Pancreas (tissue), 10 donors: ENCODE measurements around the gene YIPF3. TPM values are rescaled to one million over a fixed set of nuclear protein-coding genes. Genes with fewer than 3 reads are reported as not detected.
A peak's percentile ranks its signal among the peaks of the same experiment; 100 is the strongest.

Source experiments
- ATAC-seq, 4 donors: fragments of 200-7000 bp; cut with Tn5 transposase; one replicate each; pipeline versions ENCODE4 v1.8.0 to v1.9.1; 2020; ENCODE audit warnings: mild to moderate bottlenecking in 4 of 4, moderate library complexity in 4 of 4
- DNase-seq, 6 donors: peaks; one replicate each; pipeline ENCODE4 v3.0.0-alpha.2; 2020
- FAIRE-seq: peaks from 2 replicates; lab custom pipeline; 2012; peaks lifted over from hg19 to GRCh38; lab: Jason Lieb, UNC
- H3K27ac ChIP-seq, 4 donors: fragments of 200-600 bp; sonication (generic); 1 replicate in 3 of 4; 2 replicates in 1 of 4; pipeline versions ENCODE4 v1.5.0 to v1.8.0; 2020
- H3K27me3 ChIP-seq, 4 donors: fragments of 200-600 bp; one replicate each; pipeline ENCODE4 v1.8.0; 2021
- H3K36me3 ChIP-seq, 3 donors: fragments of 200-600 bp; sonication (generic) in 1 of 3; one replicate each; pipeline versions ENCODE4 v1.5.0 to v1.8.0; 2020 to 2021
- H3K4me1 ChIP-seq, 3 donors: fragments of 200-600 bp; one replicate each; pipeline ENCODE4 v1.8.0; 2021
- H3K4me3 ChIP-seq, 4 donors: fragments of 200-600 bp; sonication (generic) in 2 of 4; one replicate each; pipeline versions ENCODE4 v1.5.0 to v1.8.0; 2020 to 2021
- H3K9me3 ChIP-seq, 4 donors: fragments of 200-600 bp; one replicate each; pipeline ENCODE4 v1.8.0; 2021
- WGBS, 2 donors: extraction: QIAGEN DNeasy Blood & Tissue Kit; methylation state at CpG; one replicate each; pipeline ENCODE4 v1.1.7; 2013; 5-methylcytosine and 5-hydroxymethylcytosine counted together
- intact Hi-C, 3 donors: fragments of 100-400 bp; cut with DNase I; formaldehyde crosslinking; loops; one replicate each; pipeline versions ENCODE4 v1.11.1 to v1.14.2; 2022
- polyA plus RNA-seq, 2 donors: library from polyadenylated mRNA; stranded (reverse); fragments of 200-250 nt; gene quantifications; one replicate each; pipeline ENCODE4 v1.2.3, GENCODE V29; 2013
- total RNA-seq, 6 donors: library from RNA; stranded (reverse); fragmentation: NEBNext Ultra II Directional in 4 of 6; extraction: Animal tissue kit (Norgen Biotek cat#: 25700) in 4 of 6; gene quantifications; one replicate each; pipeline versions ENCODE4 v1.2.1 to v1.2.4, GENCODE V29; 2021 to 2023
- TF ChIP-seq, protein P1 (sequence below), 4 donors: fragments of 200-600 bp; sonication (generic) in 3 of 4; IDR thresholded peaks; one replicate each; pipeline versions ENCODE4 v1.5.0 to v1.8.0; 2021; ENCODE audit warnings: antibody characterized with exemption in 4 of 4
- donor health status: healthy with polysubstance abuse.
- donor health status: DM: no; HTN: no; CAD: no; lungs with moderate emphysema.
- donor health status: DM: no; HTN: no; CAD: no.
- donor health status: control.
- donor health status: control.
- donor health status: Bipolar disorder and iron deficiency.
- donor health status: DM: yes; HTN: yes; CAD: no.
- donor health status: DM: no; HTN: no; CAD: no.
- donor health status: DM: no; HTN: no; CAD: no.
- donor health status: DM: yes; HTN: yes; CAD: no.

The YIPF3 gene
- total and polyA plus RNA-seq, 8 donors = 60.3 to 92.2 (median 69.7) TPM

DNA sequence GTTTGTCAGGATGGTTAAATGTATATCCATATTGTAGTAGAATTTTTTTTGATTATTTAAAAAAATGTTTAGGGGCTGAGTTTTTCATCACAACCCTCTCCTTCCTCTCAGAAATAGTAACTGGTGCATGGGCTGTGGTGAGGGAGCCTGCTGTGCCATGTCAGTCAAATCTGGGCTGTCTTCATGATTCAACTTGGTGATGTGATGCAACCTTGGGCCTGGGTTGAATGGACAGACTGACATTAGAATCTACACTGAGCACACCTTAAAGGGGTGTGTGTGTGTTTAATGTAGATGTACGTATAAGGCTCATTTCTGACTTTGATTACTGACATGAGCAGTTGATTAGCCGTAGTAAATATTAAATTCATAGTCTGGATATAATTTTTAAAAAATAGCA is 35.7 kb downstream of the YIPF3 start:
- no peaks in the 10 kb centered on the region for H3K9me3 ChIP-seq
- no peaks in the 10 kb centered on the region for H3K36me3 ChIP-seq
- intact Hi-C loops = no loop called here
- TF ChIP-seq, protein P1, sequence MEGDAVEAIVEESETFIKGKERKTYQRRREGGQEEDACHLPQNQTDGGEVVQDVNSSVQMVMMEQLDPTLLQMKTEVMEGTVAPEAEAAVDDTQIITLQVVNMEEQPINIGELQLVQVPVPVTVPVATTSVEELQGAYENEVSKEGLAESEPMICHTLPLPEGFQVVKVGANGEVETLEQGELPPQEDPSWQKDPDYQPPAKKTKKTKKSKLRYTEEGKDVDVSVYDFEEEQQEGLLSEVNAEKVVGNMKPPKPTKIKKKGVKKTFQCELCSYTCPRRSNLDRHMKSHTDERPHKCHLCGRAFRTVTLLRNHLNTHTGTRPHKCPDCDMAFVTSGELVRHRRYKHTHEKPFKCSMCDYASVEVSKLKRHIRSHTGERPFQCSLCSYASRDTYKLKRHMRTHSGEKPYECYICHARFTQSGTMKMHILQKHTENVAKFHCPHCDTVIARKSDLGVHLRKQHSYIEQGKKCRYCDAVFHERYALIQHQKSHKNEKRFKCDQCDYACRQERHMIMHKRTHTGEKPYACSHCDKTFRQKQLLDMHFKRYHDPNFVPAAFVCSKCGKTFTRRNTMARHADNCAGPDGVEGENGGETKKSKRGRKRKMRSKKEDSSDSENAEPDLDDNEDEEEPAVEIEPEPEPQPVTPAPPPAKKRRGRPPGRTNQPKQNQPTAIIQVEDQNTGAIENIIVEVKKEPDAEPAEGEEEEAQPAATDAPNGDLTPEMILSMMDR (IDR thresholded peaks at IDR 0.05) = no peak
- no peak for ATAC-seq
- no peak for DNase-seq
- H3K27me3 ChIP-seq = no peaks in the 10 kb centered on the region
- FAIRE-seq = no peak
- no peak overlapping the region for H3K4me3 ChIP-seq
- 56 to 57% methylated on average over 2 of the region's 2 CpGs for whole genome bisulfite sequencing, 2 donors
- no peak overlapping the region for H3K27ac ChIP-seq
- H3K4me1 ChIP-seq = peaks cover 6 to 17% (median 13%) of the 10 kb centered on the region in 3 donors

DNA sequence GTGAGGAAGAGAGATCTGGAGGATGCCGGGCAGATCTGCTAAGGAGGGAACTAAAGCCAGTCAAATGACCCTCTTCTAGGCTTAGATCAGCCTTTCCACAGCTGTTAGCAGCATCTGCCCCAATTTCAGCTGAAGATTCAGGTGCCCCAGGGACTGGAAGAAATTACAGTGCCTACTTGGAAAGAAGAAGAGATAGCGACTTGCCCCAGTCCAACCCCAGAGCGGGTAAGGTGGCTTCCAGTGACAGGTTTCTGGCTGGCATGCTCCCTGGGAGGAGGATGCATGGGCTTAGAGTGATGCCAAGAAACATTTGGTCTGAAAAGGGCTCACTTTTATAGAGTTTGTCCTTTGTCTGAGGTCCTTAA is 38.7 kb downstream of the YIPF3 start:
- Histone ChIP-seq H3K4me3 (peak overlapping the region; percentile 49 to 71 (median 59)), H3K9me3 (no peaks in the 10 kb centered on the region), H3K27me3 (no peaks in the 10 kb centered on the region), H3K4me1 (peaks cover 6 to 17% (median 13%) of the 10 kb centered on the region in 3 donors), H3K36me3 (no peaks in the 10 kb centered on the region), H3K27ac (peak overlapping the region; percentile 29 to 73 (median 60))
- WGBS, 2 donors = 0 to 4% methylated on average over 3 of the region's 3 CpGs
- TF ChIP-seq, protein P1 (IDR thresholded peaks at IDR 0.05) = no peak
- ATAC-seq = peak in 2 of 4 donors; percentile 2
- intact Hi-C loops = no loop called here
- DNase-seq = no peak
- no peak for FAIRE-seq

DNA sequence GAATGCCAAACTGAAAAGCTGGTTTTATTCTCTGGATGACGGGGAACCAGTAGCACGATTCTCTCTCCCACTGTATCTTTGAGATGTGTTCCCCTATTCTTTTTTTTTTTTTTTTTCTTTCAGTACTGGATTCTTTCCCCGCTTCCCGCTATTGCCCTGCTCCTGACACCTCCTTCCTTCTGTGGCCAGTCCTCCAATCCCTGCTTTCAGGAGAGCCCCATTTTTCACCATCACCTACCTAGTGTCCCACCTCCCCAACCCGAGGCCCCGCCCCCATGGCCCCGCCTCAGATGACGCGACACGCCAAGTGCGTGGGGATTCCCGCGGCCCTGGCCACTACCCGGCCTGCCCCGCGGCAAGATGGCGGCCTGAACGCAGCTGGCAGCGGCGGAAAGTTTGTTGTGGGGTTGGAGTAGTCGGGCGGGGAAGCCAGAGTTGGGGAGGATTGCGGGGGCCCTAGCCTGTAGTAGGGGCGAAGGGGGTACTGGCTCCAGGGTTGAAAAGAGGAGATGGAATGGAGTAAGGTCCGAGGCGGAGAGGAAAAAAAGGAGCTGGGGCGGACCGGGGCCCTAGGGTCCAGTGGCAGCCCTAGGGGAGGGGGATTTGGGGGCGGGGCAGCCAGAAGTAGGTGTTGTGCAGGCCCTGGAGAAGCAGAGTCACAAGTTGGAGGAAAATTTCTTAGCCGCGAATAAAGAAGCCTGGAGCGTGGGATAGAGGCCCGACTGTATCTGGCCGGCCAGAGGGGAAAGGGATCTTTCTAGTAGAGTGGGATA is 39.3 kb downstream of the YIPF3 start, which contains the start of gene TJAP1:
Gene TJAP1 (plus strand): TSS at position 336 of the 773 bp plus-strand sequence. CDS start 21,432 bp downstream, outside the sequence.
- 0 to 1% methylated on average over 34 of the region's 34 CpGs for WGBS, 2 donors
- intact Hi-C loops = no loop called here

DNA sequence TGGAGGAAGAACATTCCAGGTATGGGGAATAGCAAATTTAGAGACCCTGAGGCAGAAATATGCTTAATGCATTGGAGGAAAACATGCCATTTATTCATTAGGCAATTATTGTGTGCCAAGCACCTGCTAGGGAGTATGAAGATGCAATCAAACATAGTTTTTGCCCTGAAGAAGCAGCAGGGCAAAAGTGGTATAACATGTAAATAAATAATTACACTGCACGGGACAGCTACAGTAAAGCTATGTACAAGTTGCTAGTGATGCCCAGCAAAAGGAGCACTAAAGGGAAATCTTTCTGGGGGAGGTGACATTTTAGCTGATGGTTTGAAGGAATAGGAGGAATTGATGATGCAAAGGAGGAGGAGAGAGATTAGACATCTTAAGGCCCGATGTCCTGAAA is 40.0 kb downstream of the YIPF3 start:
- no peak for ATAC-seq
- intact Hi-C loops = no loop called here
- WGBS, 2 donors = 23 to 27% methylated on average over 2 of the region's 2 CpGs
- Histone ChIP-seq H3K36me3 (no peaks in the 10 kb centered on the region), H3K27ac (peak overlapping the region in 2 of 4 donors; percentile 46 to 69), H3K9me3 (no peaks in the 10 kb centered on the region), H3K27me3 (no peaks in the 10 kb centered on the region), H3K4me3 (peak overlapping the region in 2 of 4 donors; percentile 66 to 71), H3K4me1 (peaks cover 6 to 13% (median 11%) of the 10 kb centered on the region in 3 donors)
- TF ChIP-seq, protein P1 (IDR thresholded peaks at IDR 0.05) = no peak
- DNase-seq = no peak
- no peak for FAIRE-seq

More for the DNA sequence above, 39.3 kb downstream of the YIPF3 start, which contains the start of gene TJAP1:
- H3K27me3 ChIP-seq = no peaks in the 10 kb centered on the region
- no peaks in the 10 kb centered on the region for H3K36me3 ChIP-seq
- H3K27ac ChIP-seq = peak within 1 kb of the TSS; percentile 29 to 73 (median 60)
- ATAC-seq = peak; percentile 100
- H3K4me1 ChIP-seq = peaks cover 6 to 17% (median 13%) of the 10 kb centered on the region in 3 donors
- FAIRE-seq = no peak
- H3K4me3 ChIP-seq = peak within 1 kb of the TSS; percentile 49 to 71 (median 59)
- DNase-seq = peak; percentile 92 to 98 (median 95)
- no peaks in the 10 kb centered on the region for H3K9me3 ChIP-seq
- TF ChIP-seq, protein P1 (IDR thresholded peaks at IDR 0.05) = no peak

DNA sequence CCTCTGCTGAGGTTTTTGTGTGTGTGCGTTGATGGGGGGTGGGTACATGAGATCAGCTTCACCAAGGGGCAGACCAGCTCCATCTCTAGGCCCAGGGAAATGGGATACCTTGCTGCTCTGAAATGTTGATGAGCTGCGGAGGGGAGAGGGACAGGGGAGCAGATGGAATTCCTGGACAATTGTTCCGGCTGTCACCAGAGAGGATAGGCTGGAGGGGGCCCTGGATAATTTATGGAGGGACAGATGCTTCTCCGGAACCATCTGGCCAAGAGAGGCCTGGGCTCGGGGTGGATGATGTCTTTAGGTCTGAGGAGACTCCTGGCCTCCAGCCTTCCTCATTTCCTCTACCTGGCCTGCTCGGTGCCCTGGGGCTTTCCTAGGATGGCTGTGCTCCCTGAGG is 41.2 kb downstream of the YIPF3 start:
- TF ChIP-seq, protein P1 (IDR thresholded peaks at IDR 0.05) = no peak
- FAIRE-seq (no peak), ATAC-seq (no peak), DNase-seq (no peak)
- intact Hi-C loops = no loop called here
- Histone ChIP-seq H3K4me1 (peaks cover 6 to 13% (median 8%) of the 10 kb centered on the region in 3 donors), H3K27me3 (no peaks in the 10 kb centered on the region), H3K4me3 (no peak overlapping the region), H3K9me3 (no peaks in the 10 kb centered on the region), H3K36me3 (no peaks in the 10 kb centered on the region), H3K27ac (no peak overlapping the region)
- 75 to 81% methylated on average over 6 of the region's 6 CpGs for WGBS, 2 donors
